Fibroblast of villous mesenchyme (primary cell): ENCODE results near the gene LCE1A. TPM values are rescaled to one million over a fixed set of nuclear protein-coding genes. Genes with fewer than 3 reads are reported as not detected.

Source experiments
- DNase-seq: peaks from one replicate; pipeline ENCODE4 v3.0.0-alpha.2; 2010; ENCODE audit warnings: low read depth
- H3K4me3 ChIP-seq: 2 replicates; pipeline ENCODE4 v1.5.1; 2011; ENCODE audit warnings: low read depth, mild to moderate bottlenecking, low read length
- CTCF ChIP-seq: IDR thresholded peaks from 2 replicates; pipeline ENCODE4 v1.5.1; 2012; ENCODE audit warnings: low read depth, mild to moderate bottlenecking, low read length; ENCODE audit not compliant: insufficient read depth
- total RNA-seq: library from RNA; depleted of rRNA; stranded (reverse); fragments of >200 nt; gene quantifications from 2 replicates; pipeline ENCODE4 v1.2.3, GENCODE V29; 2012

Gene LCE1A
- total RNA-seq, 1 donor, result not detected

- H3K4me3 ChIP-seq, result no peak overlapping the region
- DNase-seq, result no peak
- no peak for TF ChIP-seq CTCF
Observed at GRCh38 chr1:152801333-152801732, 25.9 kb upstream of the LCE1A start.

GRCh38 chr1:152806576-152806975 lies 20.7 kb upstream of the LCE1A start, which contains the start of gene LCE1C:
TSS of gene LCE1C (minus strand) at chr1:152806651. CDS start at chr1:152805478, 1,173 bp downstream.
- DNase-seq, result no peak
- H3K4me3 ChIP-seq, result no peak within 1 kb of the TSS
- no peak for TF ChIP-seq CTCF

GRCh38 chr1:152811050-152811449 lies 16.2 kb upstream of the LCE1A start:
- H3K4me3 ChIP-seq, result no peak overlapping the region
- no peak for DNase-seq
- TF ChIP-seq CTCF, result no peak

GRCh38 chr1:152811671-152812070 lies 15.6 kb upstream of the LCE1A start, which contains the start of gene LCE1B:
TSS of gene LCE1B (plus strand) at chr1:152811971. CDS start at chr1:152812447, 476 bp downstream.
- no peak for DNase-seq
- TF ChIP-seq CTCF, result no peak
- H3K4me3 ChIP-seq, result no peak within 1 kb of the TSS

GRCh38 chr1:152817309-152817708 lies 10.0 kb upstream of the LCE1A start:
- no peak for DNase-seq
- no peak overlapping the region for H3K4me3 ChIP-seq
- TF ChIP-seq CTCF, result no peak

GRCh38 chr1:152823294-152823693 lies 4.0 kb upstream of the LCE1A start:
- no peak overlapping the region for H3K4me3 ChIP-seq
- no peak for TF ChIP-seq CTCF
- no peak for DNase-seq

- TF ChIP-seq CTCF, result no peak
- no peak for DNase-seq
- no peak overlapping the region for H3K4me3 ChIP-seq
Observed at GRCh38 chr1:152824964-152825363, 2.3 kb upstream of the LCE1A start.
